Endothelial cell (in vitro differentiated cells): Measurements from ENCODE around the gene LAMTOR4. TPM values are rescaled to one million over a fixed set of nuclear protein-coding genes. Genes with fewer than 3 reads are reported as not detected.

Source experiments
- DNase-seq: peaks from one replicate; pipeline ENCODE4 v3.0.0; 2021; ENCODE audit warnings: low spot score
- H3K27ac Mint-ChIP-seq: one replicate; pipeline ENCODE4 v1.8.0; 2021; ENCODE audit warnings: mixed read lengths, inconsistent platforms; ENCODE audit not compliant: unreplicated experiment
- H3K27me3 Mint-ChIP-seq: one replicate; pipeline ENCODE4 v1.8.0; 2021; ENCODE audit warnings: mild to moderate bottlenecking, moderate library complexity, mixed read lengths, inconsistent platforms; ENCODE audit not compliant: unreplicated experiment
- H3K36me3 Mint-ChIP-seq: one replicate; pipeline ENCODE4 v1.8.0; 2021; ENCODE audit warnings: mild to moderate bottlenecking, low read depth, mixed read lengths, inconsistent platforms; ENCODE audit not compliant: unreplicated experiment
- H3K4me1 Mint-ChIP-seq: one replicate; pipeline ENCODE4 v1.8.0; 2021; ENCODE audit warnings: mild to moderate bottlenecking, mixed read lengths, inconsistent platforms; ENCODE audit not compliant: unreplicated experiment
- H3K4me3 Mint-ChIP-seq: one replicate; pipeline ENCODE4 v1.8.0; 2021; ENCODE audit warnings: mild to moderate bottlenecking, mixed read lengths, inconsistent platforms; ENCODE audit not compliant: unreplicated experiment
- H3K9me3 Mint-ChIP-seq: one replicate; pipeline ENCODE4 v1.8.0; 2021; ENCODE audit warnings: mixed read lengths, inconsistent platforms; ENCODE audit not compliant: unreplicated experiment
- total RNA-seq: library from RNA; stranded (reverse); fragmentation: NEBNext Ultra II Directional; extraction: Animal tissue kit (Norgen Biotek cat#: 25700); gene quantifications from one replicate; pipeline ENCODE4 v1.2.1, GENCODE V29; 2021; ENCODE audit not compliant: unreplicated experiment
- TF ChIP-seq, protein P1 (sequence below): fragments of 200-600 bp; sonication (generic); IDR thresholded peaks from one replicate; pipeline ENCODE4 v1.5.0; 2021; ENCODE audit warnings: antibody characterized with exemption; ENCODE audit not compliant: unreplicated experiment

LAMTOR4 gene
- total RNA-seq, 1 donor from 2014 or later = 68.6 TPM

DNA sequence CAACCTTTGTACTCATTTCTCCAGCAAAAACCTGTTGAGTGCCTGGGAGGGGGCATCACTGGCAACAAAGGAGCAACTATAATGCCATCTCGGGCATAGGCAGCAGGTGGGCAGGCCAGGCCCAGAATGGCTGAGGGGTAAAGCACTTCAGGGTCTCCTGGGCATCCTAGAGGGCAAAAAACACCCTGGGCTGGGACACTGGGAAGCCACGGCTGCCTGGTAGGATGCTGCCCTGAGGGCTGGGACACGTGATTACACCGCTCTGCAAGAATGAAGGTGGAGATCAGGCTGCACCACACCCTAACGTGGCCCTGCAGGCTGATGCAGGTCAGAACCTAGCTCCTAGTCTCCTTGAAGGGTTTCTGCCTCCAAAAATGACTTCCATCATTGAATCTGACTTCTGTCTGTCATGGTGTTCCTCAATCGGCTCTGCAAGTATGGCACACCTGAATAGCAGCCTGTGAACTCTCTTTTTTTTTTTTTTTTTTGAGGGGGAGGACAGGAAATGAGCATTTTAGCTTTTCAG lies 14.4 kb downstream of the LAMTOR4 start:
- peaks cover 22% of the 10 kb centered on the region for H3K4me1 Mint-ChIP-seq
- DNase-seq = no peak
- TF ChIP-seq, protein P1, sequence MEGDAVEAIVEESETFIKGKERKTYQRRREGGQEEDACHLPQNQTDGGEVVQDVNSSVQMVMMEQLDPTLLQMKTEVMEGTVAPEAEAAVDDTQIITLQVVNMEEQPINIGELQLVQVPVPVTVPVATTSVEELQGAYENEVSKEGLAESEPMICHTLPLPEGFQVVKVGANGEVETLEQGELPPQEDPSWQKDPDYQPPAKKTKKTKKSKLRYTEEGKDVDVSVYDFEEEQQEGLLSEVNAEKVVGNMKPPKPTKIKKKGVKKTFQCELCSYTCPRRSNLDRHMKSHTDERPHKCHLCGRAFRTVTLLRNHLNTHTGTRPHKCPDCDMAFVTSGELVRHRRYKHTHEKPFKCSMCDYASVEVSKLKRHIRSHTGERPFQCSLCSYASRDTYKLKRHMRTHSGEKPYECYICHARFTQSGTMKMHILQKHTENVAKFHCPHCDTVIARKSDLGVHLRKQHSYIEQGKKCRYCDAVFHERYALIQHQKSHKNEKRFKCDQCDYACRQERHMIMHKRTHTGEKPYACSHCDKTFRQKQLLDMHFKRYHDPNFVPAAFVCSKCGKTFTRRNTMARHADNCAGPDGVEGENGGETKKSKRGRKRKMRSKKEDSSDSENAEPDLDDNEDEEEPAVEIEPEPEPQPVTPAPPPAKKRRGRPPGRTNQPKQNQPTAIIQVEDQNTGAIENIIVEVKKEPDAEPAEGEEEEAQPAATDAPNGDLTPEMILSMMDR = no peak
- H3K27ac Mint-ChIP-seq = no peak overlapping the region
- H3K36me3 Mint-ChIP-seq = peaks cover 4% of the 10 kb centered on the region
- H3K27me3 Mint-ChIP-seq = peaks cover 25% of the 10 kb centered on the region
- no peak overlapping the region for H3K4me3 Mint-ChIP-seq
- no peaks in the 10 kb centered on the region for H3K9me3 Mint-ChIP-seq

DNA sequence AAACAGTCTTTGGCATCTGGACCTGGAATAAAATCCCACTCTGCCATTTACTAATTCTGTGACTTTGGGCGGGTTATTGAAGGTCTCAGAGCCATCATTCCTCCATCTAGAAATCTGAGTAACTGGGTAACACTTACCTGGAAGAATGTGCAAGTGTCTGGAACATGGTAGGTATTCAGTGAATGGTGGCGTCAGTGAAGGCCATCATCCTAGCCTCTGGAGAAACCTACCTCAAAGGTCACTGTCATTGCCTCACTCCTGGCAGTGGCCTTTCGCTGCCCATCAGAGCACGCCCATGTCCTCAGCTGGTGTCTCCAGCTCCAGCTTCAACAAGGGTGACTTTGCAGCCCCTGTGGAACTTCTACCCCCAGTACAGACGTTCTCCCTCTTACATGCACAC lies 15.2 kb downstream of the LAMTOR4 start:
- Mint-ChIP-seq H3K9me3 (no peaks in the 10 kb centered on the region), H3K36me3 (peaks cover 4% of the 10 kb centered on the region), H3K4me1 (peaks cover 29% of the 10 kb centered on the region), H3K4me3 (peak overlapping the region; percentile 47), H3K27ac (no peak overlapping the region), H3K27me3 (peaks cover 31% of the 10 kb centered on the region)
- DNase-seq = no peak
- TF ChIP-seq, protein P1 = no peak

DNA sequence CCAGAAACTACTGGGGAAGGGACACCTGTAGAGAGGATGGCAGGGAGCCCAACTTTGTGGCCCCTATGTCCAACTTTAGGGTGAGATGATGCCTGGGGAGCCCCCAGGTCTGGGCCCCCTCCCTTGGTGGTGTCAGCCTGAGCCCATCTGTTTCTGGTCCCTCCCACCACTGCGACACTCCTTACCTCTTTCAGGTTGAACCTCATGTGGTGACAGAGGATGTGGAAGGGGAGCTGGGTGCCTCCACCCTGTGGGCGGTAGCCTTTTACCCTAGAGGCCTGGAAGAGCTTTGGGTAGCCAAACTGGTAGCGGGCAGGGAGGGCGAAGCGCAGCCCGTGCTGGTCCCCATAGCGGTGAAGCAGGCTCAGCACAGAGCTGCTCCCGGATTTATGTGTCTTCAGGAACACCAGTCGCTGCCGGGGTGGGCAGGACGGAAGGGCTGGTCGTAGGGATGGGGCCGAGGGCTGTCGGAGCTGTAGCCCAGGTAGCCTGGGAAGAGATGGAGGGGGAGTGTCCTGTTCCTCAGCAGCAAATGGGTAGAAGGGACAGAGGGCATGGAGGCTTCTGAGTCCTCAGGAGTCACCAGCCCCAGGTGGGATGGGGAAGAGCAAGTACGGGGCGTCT lies 17.7 kb downstream of the LAMTOR4 start:
- Mint-ChIP-seq H3K9me3 (no peaks in the 10 kb centered on the region), H3K27me3 (peaks cover 30% of the 10 kb centered on the region), H3K4me1 (peaks cover 32% of the 10 kb centered on the region), H3K27ac (no peak overlapping the region), H3K4me3 (no peak overlapping the region), H3K36me3 (peaks cover 5% of the 10 kb centered on the region)
- no peak for DNase-seq
- TF ChIP-seq, protein P1 = no peak

DNA sequence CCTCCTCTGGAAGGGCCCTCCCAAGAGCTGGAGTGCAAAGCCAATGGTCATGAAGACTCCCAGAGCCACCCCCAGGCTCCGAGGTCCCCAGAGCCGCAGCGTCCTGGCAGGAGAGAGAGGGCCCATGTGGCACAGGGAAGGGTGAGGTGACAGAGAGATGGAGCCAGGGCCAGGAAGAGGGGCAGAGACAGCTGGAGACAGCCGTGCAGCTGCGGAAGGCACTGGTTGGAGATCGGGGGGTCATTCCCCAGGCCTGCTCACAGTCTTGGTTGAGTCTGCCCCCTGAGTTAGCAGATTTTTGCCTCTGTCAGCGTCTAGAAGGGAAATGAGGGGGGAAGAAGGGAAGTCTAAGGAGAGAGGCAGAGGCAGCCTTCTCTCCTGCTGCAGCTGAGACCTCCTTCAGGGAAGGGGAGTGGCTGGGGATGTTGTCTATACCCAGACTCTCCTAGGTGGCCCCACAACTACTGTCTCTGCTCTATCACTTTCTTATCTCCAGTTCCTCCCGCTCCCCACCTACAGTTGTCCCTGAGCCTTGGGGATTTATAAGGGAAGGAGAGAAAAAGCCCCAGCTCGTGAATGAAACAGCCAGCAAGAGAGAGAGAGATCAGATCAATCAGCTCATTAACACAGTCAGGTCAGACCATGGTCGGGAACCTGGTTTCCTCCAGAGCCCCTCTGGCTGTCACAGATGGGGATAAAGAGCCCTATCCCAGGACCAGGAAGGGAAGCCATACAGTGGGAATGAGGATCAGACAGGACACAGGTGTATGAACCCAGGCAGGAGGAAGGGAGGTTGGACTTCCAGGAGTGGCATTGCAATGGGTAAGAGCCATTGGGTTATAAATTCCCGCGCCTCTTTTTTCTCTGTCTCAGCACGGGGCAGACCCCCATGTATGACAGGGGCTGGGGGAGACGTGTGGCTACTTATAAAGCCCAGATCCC lies 18.5 kb downstream of the LAMTOR4 start:
- Mint-ChIP-seq H3K27ac (no peak overlapping the region), H3K4me3 (peak overlapping the region; percentile 84), H3K4me1 (peaks cover 34% of the 10 kb centered on the region), H3K27me3 (peaks cover 29% of the 10 kb centered on the region), H3K36me3 (peaks cover 5% of the 10 kb centered on the region), H3K9me3 (no peaks in the 10 kb centered on the region)
- TF ChIP-seq, protein P1 = no peak
- no peak for DNase-seq

DNA sequence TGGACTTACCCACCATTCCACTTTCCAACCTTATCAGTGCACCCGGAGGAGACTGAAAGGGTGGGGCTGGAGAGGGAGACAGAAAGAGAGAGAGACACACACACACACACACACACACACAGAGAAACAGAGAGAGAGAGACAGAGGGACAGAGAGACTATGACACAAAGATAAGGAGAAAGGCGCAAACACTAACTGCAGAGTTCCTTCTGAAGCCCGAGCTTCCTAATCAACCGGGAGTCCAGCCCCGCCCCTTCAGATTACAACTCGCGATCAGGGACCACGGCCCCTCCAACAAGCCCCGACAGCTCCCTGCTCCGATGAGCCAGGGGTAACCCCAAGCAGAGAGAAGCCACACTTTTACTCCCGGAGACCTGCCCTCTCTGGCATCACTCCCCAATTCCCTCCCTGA lies 19.2 kb downstream of the LAMTOR4 start:
- no peak overlapping the region for H3K27ac Mint-ChIP-seq
- no peak for DNase-seq
- H3K27me3 Mint-ChIP-seq = peaks cover 29% of the 10 kb centered on the region
- H3K4me1 Mint-ChIP-seq = peaks cover 34% of the 10 kb centered on the region
- TF ChIP-seq, protein P1 = no peak
- peaks cover 5% of the 10 kb centered on the region for H3K36me3 Mint-ChIP-seq
- H3K9me3 Mint-ChIP-seq = no peaks in the 10 kb centered on the region
- H3K4me3 Mint-ChIP-seq = peak overlapping the region; percentile 84
